Mucosa of stomach (tissue), 1 donor: ENCODE measurements around the gene ACBD4.

ENCODE experiments used
- H3K27me3 ChIP-seq: one replicate; pipeline ENCODE4 v1.7.0; 2013; ENCODE audit warnings: mild to moderate bottlenecking, low read length; ENCODE audit not compliant: control insufficient read depth, insufficient read depth
- H3K36me3 ChIP-seq: one replicate; pipeline ENCODE4 v1.7.0; 2013; ENCODE audit warnings: low read length; ENCODE audit not compliant: control insufficient read depth, insufficient read depth
- H3K4me1 ChIP-seq: one replicate; pipeline ENCODE4 v1.7.0; 2013; ENCODE audit warnings: mild to moderate bottlenecking, low read length; ENCODE audit not compliant: control insufficient read depth, insufficient read depth
- H3K4me3 ChIP-seq: one replicate; pipeline ENCODE4 v1.7.0; 2013; ENCODE audit warnings: low read length
- H3K9ac ChIP-seq: one replicate; pipeline ENCODE4 v1.7.0; 2013; ENCODE audit warnings: mild to moderate bottlenecking, low read length, moderate library complexity
- H3K9me3 ChIP-seq: one replicate; pipeline ENCODE4 v1.7.0; 2013; ENCODE audit warnings: mild to moderate bottlenecking, low read length, moderate library complexity; ENCODE audit not compliant: control insufficient read depth
- donor health status: Pancreatic carcinoma.

The ACBD4 gene

GRCh38 chr17:45161288-45162024, 26.0 kb downstream of the ACBD4 start, which contains the start of gene HEXIM2:
HEXIM2 (plus strand) TSS chr17:45161875; CDS start chr17:45162794, 919 bp downstream.
- Histone ChIP-seq H3K4me1 (peaks cover 29% of the 10 kb centered on the region), H3K9me3 (no peaks in the 10 kb centered on the region)

GRCh38 chr17:45162025-45162687, 26.7 kb downstream of the ACBD4 start:
- Histone ChIP-seq H3K27me3 (no peaks in the 10 kb centered on the region), H3K4me1 (peaks cover 29% of the 10 kb centered on the region), H3K4me3 (peak overlapping the region; percentile 32), H3K9ac (no peak overlapping the region), H3K9me3 (no peaks in the 10 kb centered on the region), H3K36me3 (no peaks in the 10 kb centered on the region)

More at GRCh38 chr17:45161288-45162024, 26.0 kb downstream of the ACBD4 start, which contains the start of gene HEXIM2:
- no peaks in the 10 kb centered on the region for H3K36me3 ChIP-seq
- H3K4me3 ChIP-seq: peak within 1 kb of the TSS; percentile 84
- no peaks in the 10 kb centered on the region for H3K27me3 ChIP-seq
- H3K9ac ChIP-seq: peak within 1 kb of the TSS; percentile 99

GRCh38 chr17:45164734-45165269, 29.3 kb downstream of the ACBD4 start:
- Histone ChIP-seq H3K4me3 (no peak overlapping the region), H3K9ac (no peak overlapping the region), H3K9me3 (no peaks in the 10 kb centered on the region)

GRCh38 chr17:45168991-45169752, 33.7 kb downstream of the ACBD4 start:
- no peak overlapping the region for H3K9ac ChIP-seq
- H3K36me3 ChIP-seq: no peaks in the 10 kb centered on the region
- H3K4me3 ChIP-seq: no peak overlapping the region
- H3K27me3 ChIP-seq: no peaks in the 10 kb centered on the region
- H3K9me3 ChIP-seq: no peaks in the 10 kb centered on the region
- H3K4me1 ChIP-seq: peaks cover 31% of the 10 kb centered on the region

More at GRCh38 chr17:45164734-45165269, 29.3 kb downstream of the ACBD4 start:
- no peaks in the 10 kb centered on the region for H3K36me3 ChIP-seq
- H3K4me1 ChIP-seq: peaks cover 18% of the 10 kb centered on the region
- no peaks in the 10 kb centered on the region for H3K27me3 ChIP-seq

- H3K4me1 ChIP-seq: peaks cover 31% of the 10 kb centered on the region
- H3K27me3 ChIP-seq: no peaks in the 10 kb centered on the region
- no peaks in the 10 kb centered on the region for H3K9me3 ChIP-seq
- no peak overlapping the region for H3K4me3 ChIP-seq
- H3K36me3 ChIP-seq: no peaks in the 10 kb centered on the region
- H3K9ac ChIP-seq: peak overlapping the region; percentile 6
Measured at GRCh38 chr17:45170280-45170930, 34.9 kb downstream of the ACBD4 start.

GRCh38 chr17:45170931-45171337, 35.4 kb downstream of the ACBD4 start:
- peaks cover 33% of the 10 kb centered on the region for H3K4me1 ChIP-seq
- no peaks in the 10 kb centered on the region for H3K36me3 ChIP-seq
- no peaks in the 10 kb centered on the region for H3K9me3 ChIP-seq
- peak overlapping the region; percentile 25 for H3K4me3 ChIP-seq
- H3K27me3 ChIP-seq: no peaks in the 10 kb centered on the region
- peak overlapping the region; percentile 61 for H3K9ac ChIP-seq

DNA sequence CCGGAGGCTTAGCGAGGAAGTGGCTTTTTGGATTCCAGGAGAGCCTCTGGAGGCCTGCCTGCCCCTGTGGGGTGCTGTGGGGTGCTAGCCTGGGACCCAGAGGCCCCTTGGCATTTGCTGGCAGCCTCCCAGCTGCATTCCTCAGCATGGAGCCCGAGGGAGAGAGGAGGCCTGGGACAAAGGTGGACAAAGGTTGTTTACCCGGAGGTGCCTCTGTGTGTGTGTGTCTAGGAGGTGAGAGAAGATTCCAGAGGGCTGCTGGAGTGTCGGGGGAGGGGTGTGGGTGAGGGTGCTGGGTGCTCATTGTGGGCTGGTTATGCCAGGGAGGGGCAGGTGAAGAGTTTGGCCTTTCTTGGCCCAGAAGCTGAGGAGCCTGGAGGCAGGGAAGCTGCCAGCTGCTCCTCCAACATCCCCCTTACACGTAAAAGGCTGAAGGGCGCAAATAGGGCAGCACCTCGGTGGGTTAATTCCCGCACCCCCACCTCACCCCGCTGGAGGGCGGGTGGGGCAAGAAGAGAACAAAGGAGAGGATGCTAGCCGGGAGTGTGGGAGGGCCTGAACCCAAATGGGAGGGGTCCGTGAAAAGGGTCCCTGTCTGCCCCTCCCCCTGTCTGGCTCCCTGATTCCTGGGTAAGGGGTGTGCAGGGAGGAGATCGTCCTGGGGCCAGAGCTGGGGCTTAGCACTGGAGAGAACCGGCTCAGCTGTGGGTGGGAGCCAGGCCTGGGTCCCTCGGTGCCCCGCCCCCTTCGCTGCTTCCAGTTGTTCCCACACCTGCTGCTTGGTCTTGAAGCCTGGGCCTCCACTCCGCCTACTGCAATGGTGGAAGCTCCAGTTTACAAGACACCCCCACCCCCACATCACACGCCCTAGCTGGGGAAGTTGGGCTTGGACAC, 36.1 kb downstream of the ACBD4 start:
- Histone ChIP-seq H3K9ac (peak overlapping the region; percentile 61), H3K9me3 (no peaks in the 10 kb centered on the region), H3K27me3 (no peaks in the 10 kb centered on the region), H3K36me3 (no peaks in the 10 kb centered on the region), H3K4me1 (peaks cover 36% of the 10 kb centered on the region), H3K4me3 (peak overlapping the region; percentile 25)

- Histone ChIP-seq H3K4me1 (peaks cover 36% of the 10 kb centered on the region), H3K9me3 (no peaks in the 10 kb centered on the region), H3K4me3 (no peak overlapping the region), H3K9ac (peak overlapping the region; percentile 61), H3K36me3 (no peaks in the 10 kb centered on the region), H3K27me3 (no peaks in the 10 kb centered on the region)
Measured at GRCh38 chr17:45172232-45172540, 36.7 kb downstream of the ACBD4 start.

DNA sequence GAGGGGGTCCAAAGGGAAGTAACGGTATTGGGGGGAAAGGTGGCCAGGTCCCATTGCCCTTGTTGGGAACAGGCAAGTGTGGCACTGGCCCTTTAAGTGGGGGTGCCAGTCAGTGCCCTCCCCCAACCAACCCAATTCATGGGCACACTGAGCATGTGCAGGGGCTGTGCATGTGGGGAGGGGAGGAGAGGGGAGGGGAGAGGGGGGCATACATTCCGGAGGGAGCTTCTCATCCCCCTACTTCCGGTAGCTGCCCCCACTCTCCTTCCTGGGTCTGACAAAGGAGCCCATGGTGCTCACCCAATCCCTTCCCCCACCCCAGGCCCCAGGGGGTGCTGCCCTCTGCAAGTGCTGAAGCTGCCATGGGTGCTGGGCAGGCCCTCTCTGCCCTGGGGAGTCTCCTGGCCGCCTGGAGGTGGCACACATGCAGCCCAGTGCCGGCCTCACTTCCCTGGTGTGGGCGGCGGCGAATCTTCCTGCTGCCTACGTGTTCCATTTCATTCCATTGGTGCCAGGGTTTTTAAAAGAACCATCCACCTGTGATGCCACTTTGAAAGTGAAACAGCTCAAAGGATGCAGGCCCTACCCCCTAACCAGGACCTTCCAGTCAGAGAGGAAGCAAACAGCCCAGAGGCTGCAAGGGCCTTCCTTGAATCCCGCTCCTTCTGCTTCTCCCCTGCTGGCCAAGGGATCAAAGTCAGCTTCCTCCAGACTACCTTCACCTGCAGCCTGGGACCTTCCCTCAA, 37.2 kb downstream of the ACBD4 start:
- Histone ChIP-seq H3K36me3 (no peaks in the 10 kb centered on the region), H3K4me3 (peak overlapping the region; percentile 34), H3K4me1 (peaks cover 36% of the 10 kb centered on the region), H3K9me3 (no peaks in the 10 kb centered on the region), H3K27me3 (no peaks in the 10 kb centered on the region), H3K9ac (peak overlapping the region; percentile 61)

- Histone ChIP-seq H3K9me3 (no peaks in the 10 kb centered on the region), H3K27me3 (no peaks in the 10 kb centered on the region), H3K4me1 (peaks cover 30% of the 10 kb centered on the region), H3K9ac (no peak overlapping the region), H3K4me3 (no peak overlapping the region), H3K36me3 (no peaks in the 10 kb centered on the region)
Measured at GRCh38 chr17:45175759-45176115, 40.2 kb downstream of the ACBD4 start.
